Esophagus squamous epithelium (tissue), 5 donors: Measurements from ENCODE around the gene GLRX3. TPM values are rescaled to one million over a fixed set of nuclear protein-coding genes. Genes with fewer than 3 reads are reported as not detected.

Experiments used
- DNase-seq: peaks from one replicate; lab custom pipeline; 2025; lab: John Stamatoyannopoulos, UW
- H3K27ac ChIP-seq, 4 donors: fragments of 200-600 bp; sonication (generic); one replicate each; pipeline ENCODE4 v1.5.1; 2016 to 2019; ENCODE audit warnings: mild to moderate bottlenecking in 1 of 4
- H3K27me3 ChIP-seq, 4 donors: fragments of 200-600 bp; sonication (generic); 1 replicate in 3 of 4; 2 replicates in 1 of 4; pipeline versions ENCODE4 v1.5.1 to v1.6.0; 2017 to 2021; ENCODE audit warnings: antibody characterized with exemption in 1 of 4
- H3K36me3 ChIP-seq, 3 donors: fragments of 200-600 bp; sonication (generic); one replicate each; pipeline ENCODE4 v1.5.1; 2016 to 2019
- H3K4me1 ChIP-seq, 3 donors: fragments of 200-600 bp; sonication (generic); one replicate each; pipeline ENCODE4 v1.5.1; 2017 to 2019
- H3K4me3 ChIP-seq, 4 donors: fragments of 200-600 bp; sonication (generic); 1 replicate in 3 of 4; 2 replicates in 1 of 4; pipeline ENCODE4 v1.5.1; 2016 to 2019; ENCODE audit warnings: mild to moderate bottlenecking in 2 of 4, moderate library complexity in 1 of 4
- H3K9me3 ChIP-seq, 3 donors: fragments of 200-600 bp; sonication (generic); one replicate each; pipeline ENCODE4 v1.5.1; 2016 to 2019
- POLR2A ChIP-seq, 4 donors: fragments of 450-650 bp; IDR thresholded peaks; one replicate each; pipeline ENCODE4 v1.6.1; 2017; ENCODE audit warnings: antibody characterized with exemption in 4 of 4, mild to moderate bottlenecking in 4 of 4, moderate library complexity in 3 of 4
- WGBS, 2 donors: methylation state at CpG; one replicate each; pipeline ENCODE4 v1.1.5; 2018; 5-methylcytosine and 5-hydroxymethylcytosine counted together
- intact Hi-C: fragments of 100-400 bp; cut with DNase I; formaldehyde crosslinking; loops from one replicate; pipeline ENCODE4 v1.15.0; 2022
- total RNA-seq, 4 donors: library from RNA; depleted of rRNA; stranded (reverse); fragments of >200 nt; gene quantifications; one replicate each; pipeline ENCODE4 v1.1.0, GENCODE V29; 2016
- TF ChIP-seq, protein P1 (sequence below), 6 experiments: fragments of 450-650 bp in 4 of 6; fragments of 200-600 bp in 2 of 6; sonication (generic) in 2 of 6; IDR thresholded peaks; one replicate each; pipeline ENCODE4 v1.5.1; 2016 to 2019; ENCODE audit warnings: antibody characterized with exemption in 6 of 6, mild to moderate bottlenecking in 4 of 6, moderate library complexity in 4 of 6
- donor health status: DM: yes; HTN: yes; CAD: no.

GLRX3 gene
- total RNA-seq, 4 donors from 2014 or later = 48.5 to 115 (median 81.8) TPM

DNA sequence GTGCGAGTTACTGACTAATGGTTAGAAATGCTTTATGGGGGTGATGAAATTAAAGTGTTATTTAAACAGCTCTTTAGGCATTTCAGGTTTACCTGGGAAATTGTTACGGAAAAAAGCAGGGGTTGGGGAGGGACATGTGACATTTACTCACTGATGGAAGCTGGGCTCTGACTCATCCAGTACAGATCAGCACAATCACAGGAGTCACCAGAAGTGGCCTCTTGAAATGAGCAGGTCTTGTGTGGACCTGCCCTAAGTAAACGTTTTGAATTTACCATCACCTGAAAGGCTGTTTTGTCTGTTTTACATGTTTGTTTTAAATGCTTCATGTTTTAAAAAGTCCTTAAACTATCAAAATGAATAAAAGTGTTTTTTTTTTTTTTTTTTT lies 2.3 kb downstream of the GLRX3 start:
- peaks cover 0 to 20% (median 7%) of the 10 kb centered on the region in 3 donors for H3K36me3 ChIP-seq
- intact Hi-C loops = no loop called here
- WGBS, 2 donors = 34 to 40% methylated on average over 3 of the region's 3 CpGs
- H3K27ac ChIP-seq = peak overlapping the region; percentile 88 to 96 (median 90)
- no peak for TF ChIP-seq POLR2A (IDR thresholded peaks at IDR 0.05)
- TF ChIP-seq, protein P1, sequence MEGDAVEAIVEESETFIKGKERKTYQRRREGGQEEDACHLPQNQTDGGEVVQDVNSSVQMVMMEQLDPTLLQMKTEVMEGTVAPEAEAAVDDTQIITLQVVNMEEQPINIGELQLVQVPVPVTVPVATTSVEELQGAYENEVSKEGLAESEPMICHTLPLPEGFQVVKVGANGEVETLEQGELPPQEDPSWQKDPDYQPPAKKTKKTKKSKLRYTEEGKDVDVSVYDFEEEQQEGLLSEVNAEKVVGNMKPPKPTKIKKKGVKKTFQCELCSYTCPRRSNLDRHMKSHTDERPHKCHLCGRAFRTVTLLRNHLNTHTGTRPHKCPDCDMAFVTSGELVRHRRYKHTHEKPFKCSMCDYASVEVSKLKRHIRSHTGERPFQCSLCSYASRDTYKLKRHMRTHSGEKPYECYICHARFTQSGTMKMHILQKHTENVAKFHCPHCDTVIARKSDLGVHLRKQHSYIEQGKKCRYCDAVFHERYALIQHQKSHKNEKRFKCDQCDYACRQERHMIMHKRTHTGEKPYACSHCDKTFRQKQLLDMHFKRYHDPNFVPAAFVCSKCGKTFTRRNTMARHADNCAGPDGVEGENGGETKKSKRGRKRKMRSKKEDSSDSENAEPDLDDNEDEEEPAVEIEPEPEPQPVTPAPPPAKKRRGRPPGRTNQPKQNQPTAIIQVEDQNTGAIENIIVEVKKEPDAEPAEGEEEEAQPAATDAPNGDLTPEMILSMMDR (IDR thresholded peaks at IDR 0.05) = no peak
- peak overlapping the region in 2 of 4 donors; percentile 77 to 99 for H3K4me3 ChIP-seq
- H3K4me1 ChIP-seq = peaks cover 33 to 74% (median 42%) of the 10 kb centered on the region in 3 donors
- no peaks in the 10 kb centered on the region for H3K27me3 ChIP-seq
- no peak for DNase-seq
- H3K9me3 ChIP-seq = no peaks in the 10 kb centered on the region

GRCh38 chr10:130140425-130140824 lies 4.2 kb downstream of the GLRX3 start:
- Histone ChIP-seq H3K36me3 (peaks cover 0 to 33% (median 7%) of the 10 kb centered on the region in 3 donors), H3K4me3 (no peak overlapping the region), H3K9me3 (no peaks in the 10 kb centered on the region), H3K4me1 (peaks cover 33 to 77% (median 41%) of the 10 kb centered on the region in 3 donors), H3K27ac (no peak overlapping the region), H3K27me3 (no peaks in the 10 kb centered on the region)
- intact Hi-C loops = no loop called here
- DNase-seq = no peak
- no peak for TF ChIP-seq POLR2A (IDR thresholded peaks at IDR 0.05)
- 90 to 92% methylated on average over 1 of the region's 1 CpG for WGBS, 2 donors

GRCh38 chr10:130141038-130141437 lies 4.8 kb downstream of the GLRX3 start:
- no peaks in the 10 kb centered on the region for H3K27me3 ChIP-seq
- intact Hi-C loops = no loop called here
- 85 to 87% methylated on average over 4 of the region's 4 CpGs for WGBS, 2 donors
- no peak for DNase-seq
- TF ChIP-seq, protein P1 (IDR thresholded peaks at IDR 0.05) = no peak
- no peak for TF ChIP-seq POLR2A (IDR thresholded peaks at IDR 0.05)
- H3K36me3 ChIP-seq = peaks cover 0 to 39% (median 11%) of the 10 kb centered on the region in 3 donors
- H3K9me3 ChIP-seq = no peaks in the 10 kb centered on the region
- no peak overlapping the region for H3K4me3 ChIP-seq
- no peak overlapping the region for H3K27ac ChIP-seq
- peaks cover 28 to 71% (median 36%) of the 10 kb centered on the region in 3 donors for H3K4me1 ChIP-seq

- DNase-seq = no peak
- intact Hi-C loops = no loop called here
- WGBS, 2 donors = 20 to 29% methylated on average over 1 of the region's 1 CpG
- H3K36me3 ChIP-seq = peaks cover 0 to 43% (median 13%) of the 10 kb centered on the region in 3 donors
- H3K27me3 ChIP-seq = no peaks in the 10 kb centered on the region
- H3K9me3 ChIP-seq = no peaks in the 10 kb centered on the region
- H3K4me1 ChIP-seq = peaks cover 28 to 71% (median 36%) of the 10 kb centered on the region in 3 donors
- TF ChIP-seq, protein P1 (IDR thresholded peaks at IDR 0.05) = no peak
- TF ChIP-seq POLR2A (IDR thresholded peaks at IDR 0.05) = no peak
- no peak overlapping the region for H3K27ac ChIP-seq
- no peak overlapping the region for H3K4me3 ChIP-seq
Observed at GRCh38 chr10:130141460-130141859, 5.3 kb downstream of the GLRX3 start.

- intact Hi-C loops = no loop called here
Observed at GRCh38 chr10:130141878-130142277, 5.7 kb downstream of the GLRX3 start.

More at GRCh38 chr10:130141878-130142277, 5.7 kb downstream of the GLRX3 start:
- no peak for DNase-seq
- WGBS, 2 donors = 21 to 43% methylated on average over 2 of the region's 2 CpGs
- Histone ChIP-seq H3K27ac (no peak overlapping the region), H3K36me3 (peaks cover 0 to 47% (median 13%) of the 10 kb centered on the region in 3 donors), H3K4me1 (peaks cover 28 to 70% (median 36%) of the 10 kb centered on the region in 3 donors), H3K9me3 (no peaks in the 10 kb centered on the region), H3K27me3 (no peaks in the 10 kb centered on the region), H3K4me3 (no peak overlapping the region)
- TF ChIP-seq, protein P1 (IDR thresholded peaks at IDR 0.05) = no peak
- TF ChIP-seq POLR2A (IDR thresholded peaks at IDR 0.05) = no peak
